Putamen (tissue), 1 donor: Measurements from ENCODE around the gene ARL8A.

Experiments used
- DNase-seq: peaks from one replicate; pipeline ENCODE4 v3.0.0-alpha.2; 2016; ENCODE audit warnings: low spot score

ARL8A gene

DNA sequence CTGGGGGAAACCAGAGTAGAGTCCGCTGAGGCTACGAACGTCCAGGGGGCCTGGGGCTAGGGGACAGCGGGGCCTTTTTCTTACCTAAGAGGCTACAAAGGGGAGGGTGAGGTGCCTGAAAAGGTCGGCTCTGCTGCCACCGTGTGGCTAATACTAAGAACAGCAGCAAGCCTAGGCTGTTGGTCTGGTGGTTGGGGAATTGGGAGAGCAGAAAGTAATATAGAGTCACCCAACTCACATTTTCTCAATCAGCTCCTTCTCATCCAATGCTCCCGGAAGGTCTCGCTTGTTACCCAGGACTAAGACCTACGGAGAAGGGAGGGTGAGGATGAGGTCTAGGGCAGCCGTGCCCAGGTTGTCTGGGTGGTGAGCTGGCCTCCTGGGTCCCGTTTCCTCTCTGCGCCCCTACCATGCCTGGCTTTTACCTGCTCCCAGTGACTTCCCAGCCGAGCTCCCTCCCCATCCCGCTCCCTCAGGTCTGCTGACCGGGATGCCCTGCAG is 9.3 kb downstream of the ARL8A start:
- peak; percentile 86 for DNase-seq

DNA sequence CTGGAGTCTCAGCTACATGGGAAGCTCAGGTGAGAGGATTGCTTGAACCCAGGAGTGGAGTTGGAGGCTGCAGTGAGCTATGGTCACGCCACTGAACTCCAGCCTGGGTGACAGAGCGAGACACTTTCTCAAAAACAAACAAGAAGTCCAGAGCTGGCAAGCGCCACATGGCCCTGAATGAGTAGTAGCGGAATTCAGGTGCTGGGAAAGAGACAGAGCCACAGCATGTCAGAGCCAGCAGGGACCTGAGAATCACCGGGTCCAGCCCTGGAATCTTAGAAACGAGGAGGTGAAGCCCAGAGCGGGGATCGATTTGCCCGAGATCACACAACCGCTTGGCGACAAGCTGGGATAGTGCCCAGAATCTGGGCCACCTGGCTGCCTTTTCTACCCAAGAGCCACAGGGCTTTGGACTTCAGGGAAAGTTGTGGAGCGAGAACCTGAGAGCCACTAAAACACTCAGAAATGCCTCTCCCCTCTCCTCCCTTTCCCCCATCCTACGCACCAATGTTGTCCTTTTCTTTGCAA is 9.8 kb downstream of the ARL8A start:
- DNase-seq: no peak

DNA sequence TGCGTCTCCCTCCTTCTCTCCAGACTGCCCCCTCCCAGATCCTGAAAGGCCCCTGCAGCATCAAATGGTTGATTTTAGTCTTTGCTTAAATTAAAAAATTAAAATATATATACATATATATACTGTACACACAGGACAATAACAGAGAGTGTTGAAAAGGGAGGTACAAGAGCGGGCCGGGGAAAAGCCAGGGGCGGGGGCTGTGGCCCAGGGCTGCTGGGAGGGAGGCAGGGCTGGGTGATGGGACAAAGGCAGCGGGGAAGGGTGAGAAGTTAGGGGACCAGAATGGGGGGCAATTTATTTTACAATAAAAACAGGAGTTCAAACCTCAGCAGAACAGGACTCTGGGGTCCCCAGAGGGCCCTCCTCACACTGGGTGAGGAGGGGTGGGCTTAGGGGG is 10.5 kb downstream of the ARL8A start:
- no peak for DNase-seq

DNA sequence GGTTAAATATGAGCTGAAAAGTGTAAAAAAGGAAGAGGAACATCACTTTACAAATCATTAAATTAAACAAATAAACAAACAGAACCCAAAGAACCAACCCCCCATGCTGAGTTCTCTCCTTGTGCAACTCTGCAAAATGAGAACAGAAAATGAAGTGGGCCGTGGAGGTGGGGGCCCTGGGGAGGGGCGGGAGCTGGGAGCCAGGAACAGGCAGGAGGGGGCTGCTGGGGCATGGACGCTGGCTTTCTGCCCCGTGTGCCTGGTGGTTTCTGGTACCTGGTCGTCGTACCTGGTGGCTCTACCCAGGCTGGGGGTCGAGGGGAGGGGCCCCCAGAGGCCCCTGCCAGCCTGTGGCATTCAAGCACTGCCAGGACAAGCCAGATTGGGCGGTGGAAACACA is 11.0 kb downstream of the ARL8A start:
- no peak for DNase-seq

DNA sequence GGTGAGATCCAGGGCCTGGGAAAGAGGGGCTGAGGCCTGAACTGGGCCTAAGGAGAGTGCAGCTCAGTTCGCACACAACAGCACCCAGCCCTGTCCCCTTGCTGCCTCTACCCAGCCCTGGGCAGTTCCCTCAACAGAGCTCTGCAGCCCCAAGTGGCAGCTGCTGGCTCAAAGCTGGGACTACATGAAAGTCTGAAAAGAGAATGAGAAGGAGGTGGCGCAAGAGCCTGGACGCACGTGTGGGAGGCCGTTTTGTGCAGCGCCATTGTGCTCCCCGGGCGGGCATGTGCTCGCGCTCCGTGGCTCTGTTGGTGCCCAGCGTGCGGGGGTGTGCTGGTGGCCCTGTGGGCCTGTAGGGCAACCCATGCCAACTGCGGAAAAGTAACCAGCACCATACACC is 11.5 kb downstream of the ARL8A start:
- DNase-seq: peak; percentile 91

DNA sequence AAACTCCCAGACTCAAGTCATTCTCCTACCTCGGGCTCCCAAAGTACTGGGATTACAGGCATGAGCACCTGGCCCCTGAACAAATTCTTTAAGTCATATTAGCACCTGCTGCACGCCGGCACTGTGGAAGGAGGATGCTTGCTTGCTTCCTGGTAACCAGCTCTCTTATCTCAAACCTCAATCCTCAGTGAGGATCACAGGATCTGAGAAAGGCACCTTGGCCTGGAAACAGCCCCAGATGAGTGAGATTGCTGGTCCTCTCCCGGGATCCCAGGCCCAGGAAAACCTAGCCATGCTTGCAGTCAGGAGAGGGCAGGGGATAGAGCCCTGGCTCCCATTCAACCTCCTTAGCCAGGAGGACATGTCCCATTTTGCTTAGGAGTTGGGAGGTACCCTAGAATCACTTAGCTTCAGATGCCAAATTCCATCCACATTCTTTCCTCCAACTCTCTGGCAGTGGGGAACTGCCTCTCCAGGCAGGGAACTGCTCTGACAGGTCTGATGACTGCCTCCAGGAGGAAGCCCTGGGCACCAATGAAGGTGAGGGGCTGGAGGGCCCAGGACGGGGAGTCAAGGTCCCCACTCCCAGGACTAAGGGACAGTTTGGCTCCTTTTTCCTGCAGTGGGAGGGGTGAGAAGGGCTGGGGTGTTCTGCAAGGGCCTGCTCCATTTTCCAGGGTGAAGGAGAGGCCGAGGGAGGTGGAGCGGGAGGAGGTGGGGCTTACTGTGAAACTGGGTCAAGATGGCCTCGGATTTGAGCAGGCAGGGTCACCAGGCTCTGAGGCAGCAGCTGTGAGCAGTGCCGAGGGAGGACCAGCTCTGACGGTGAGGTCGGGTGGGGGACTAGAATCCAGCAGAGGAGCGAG is 12.3 kb downstream of the ARL8A start:
- peak; percentile 83 for DNase-seq

DNA sequence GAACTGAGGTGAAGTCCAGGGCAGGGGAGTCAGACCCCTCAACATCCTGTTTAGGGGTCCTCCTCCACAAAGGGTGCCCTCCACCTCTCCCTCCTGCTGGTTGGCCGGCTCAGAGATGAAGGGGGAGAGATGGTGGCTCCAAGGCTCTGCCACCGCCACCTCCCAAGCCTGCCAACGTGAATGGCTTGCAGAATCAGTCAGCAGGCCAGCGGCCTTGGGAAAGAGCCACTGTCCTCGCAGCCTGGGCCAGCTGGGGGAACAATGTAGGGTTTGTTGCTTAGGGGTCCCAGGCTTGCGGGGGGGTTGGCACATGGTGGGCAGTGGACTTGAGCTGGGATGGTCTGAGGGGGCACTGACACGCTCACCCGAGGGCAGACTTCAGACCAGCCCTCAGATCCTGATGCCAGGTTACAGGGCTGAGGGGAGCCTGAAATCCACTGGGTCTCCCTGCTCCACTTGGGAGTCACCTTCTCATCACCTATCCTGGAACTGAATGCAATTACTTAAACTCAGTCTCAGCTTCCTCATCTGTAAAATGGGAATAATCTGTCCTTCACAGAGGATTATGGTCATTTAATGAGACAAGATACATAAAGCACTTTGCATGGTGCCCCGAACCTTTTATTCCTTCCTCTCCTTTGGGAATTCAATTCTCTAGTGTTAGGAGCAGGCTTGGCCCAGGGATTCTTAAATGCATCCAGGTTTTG is 13.6 kb downstream of the ARL8A start:
- peak; percentile 96 for DNase-seq

DNA sequence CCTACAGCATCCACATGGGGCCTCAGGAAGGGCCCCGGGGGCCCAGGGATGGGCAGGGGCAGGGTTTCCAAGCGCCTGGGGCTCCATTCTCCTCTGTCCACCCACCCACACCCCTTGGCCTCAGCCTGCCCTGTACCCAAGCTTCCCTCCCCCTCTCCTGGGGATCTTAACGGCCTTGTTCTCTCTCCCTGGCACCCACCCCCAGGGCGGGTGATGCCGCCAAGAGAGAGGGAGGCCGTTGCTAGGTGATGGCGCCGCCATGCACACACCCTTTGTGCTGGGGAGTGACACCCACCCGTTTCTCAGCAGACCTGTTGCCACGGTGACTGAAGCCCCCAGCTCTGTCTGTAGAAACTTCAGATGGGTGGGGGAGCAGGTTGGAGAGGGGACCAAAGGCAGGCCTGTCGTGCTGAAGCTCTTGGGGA is 14.2 kb downstream of the ARL8A start:
- peak; percentile 98 for DNase-seq

DNA sequence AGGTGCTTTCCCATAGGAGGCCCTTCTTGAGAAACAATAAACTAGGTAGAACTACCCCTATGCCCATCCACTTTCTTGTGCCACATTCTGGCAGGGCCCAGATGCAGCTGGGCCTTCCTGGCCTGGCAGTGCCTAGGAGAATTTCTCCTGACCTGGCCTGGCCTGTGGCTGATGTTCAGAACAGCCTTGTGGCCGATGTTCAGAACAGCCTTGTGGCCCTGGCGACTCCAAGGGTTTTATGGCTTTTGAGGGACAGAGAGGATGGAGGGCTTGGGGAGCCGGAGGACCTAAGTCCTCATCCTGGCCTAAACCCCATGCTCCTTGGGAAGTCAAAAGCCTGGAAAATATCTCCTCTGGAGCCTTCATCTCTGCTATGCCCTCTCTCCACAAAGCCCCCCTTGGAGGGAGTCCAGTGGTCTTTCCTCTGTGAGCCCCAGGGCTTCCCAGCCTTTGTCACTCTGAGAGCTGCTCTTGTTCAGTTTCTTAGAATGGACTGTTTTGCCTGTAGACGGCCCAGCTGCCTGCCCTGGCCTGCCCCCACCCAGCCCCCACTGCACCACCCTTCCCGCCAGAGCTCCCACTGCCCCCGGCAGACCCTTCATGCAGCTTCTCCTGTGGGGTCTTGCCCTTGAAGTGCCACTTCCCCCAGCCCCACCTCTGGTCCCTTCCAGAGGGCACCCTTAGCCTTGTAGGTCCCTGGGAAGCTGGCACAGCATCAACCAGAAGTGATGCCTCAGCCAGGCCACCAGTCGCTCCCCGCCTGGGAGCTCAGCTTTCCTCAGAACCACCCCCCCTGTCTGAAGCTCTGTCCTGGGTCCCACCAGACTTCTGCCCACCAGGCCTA is 14.9 kb downstream of the ARL8A start:
- peak; percentile 60 for DNase-seq

DNA sequence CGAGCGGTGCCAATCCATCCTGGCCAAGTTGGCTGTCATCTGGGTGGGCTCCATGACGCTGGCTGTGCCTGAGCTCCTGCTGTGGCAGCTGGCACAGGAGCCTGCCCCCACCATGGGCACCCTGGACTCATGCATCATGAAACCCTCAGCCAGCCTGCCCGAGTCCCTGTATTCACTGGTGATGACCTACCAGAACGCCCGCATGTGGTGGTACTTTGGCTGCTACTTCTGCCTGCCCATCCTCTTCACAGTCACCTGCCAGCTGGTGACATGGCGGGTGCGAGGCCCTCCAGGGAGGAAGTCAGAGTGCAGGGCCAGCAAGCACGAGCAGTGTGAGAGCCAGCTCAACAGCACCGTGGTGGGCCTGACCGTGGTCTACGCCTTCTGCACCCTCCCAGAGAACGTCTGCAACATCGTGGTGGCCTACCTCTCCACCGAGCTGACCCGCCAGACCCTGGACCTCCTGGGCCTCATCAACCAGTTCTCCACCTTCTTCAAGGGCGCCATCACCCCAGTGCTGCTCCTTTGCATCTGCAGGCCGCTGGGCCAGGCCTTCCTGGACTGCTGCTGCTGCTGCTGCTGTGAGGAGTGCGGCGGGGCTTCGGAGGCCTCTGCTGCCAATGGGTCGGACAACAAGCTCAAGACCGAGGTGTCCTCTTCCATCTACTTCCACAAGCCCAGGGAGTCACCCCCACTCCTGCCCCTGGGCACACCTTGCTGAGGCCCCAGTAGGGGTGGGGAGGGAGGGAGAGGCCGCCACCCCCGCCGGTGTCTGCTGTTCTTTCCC is 16.5 kb downstream of the ARL8A start:
- no peak for DNase-seq

DNA sequence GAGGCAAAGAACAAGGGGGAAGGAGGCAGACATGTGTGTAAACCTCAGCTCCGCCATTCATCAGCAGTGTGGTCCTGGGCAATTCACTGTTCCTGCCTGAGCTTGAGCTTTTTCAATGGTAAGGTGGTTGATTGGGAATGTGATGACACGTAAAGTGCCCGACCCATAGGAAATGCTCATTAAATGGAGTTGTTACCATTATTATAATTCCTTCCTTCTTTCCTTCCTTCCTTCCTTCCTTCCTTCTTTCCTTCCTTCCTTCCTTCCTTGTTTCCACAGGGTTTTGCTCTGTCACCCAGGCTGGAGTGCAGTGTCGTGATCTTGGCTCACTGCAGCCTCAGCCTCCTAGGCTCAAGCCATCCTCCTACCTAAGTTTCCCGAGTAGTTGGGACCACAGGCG is 17.5 kb downstream of the ARL8A start:
- DNase-seq: no peak

DNA sequence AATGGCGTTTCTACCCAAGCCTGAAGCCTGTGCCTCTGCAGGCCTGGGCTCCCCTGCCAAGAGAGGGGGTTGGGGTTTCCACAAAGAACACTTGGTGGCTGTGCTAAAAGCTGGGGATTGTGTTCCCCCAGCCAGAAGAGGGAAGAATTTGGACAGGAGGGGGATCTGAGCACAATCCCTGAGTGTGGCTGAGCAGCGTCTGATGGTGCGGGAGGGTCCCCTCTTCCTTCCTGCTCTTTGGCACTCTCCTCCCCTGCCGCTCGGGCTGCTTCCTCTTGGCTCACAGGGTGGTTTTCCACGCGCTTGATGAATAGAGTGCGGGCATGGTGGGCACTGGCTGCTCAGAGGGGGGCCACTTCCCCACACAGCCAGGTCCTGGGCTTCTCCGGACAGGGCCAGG is 18.1 kb downstream of the ARL8A start:
- DNase-seq: peak; percentile 70

DNA sequence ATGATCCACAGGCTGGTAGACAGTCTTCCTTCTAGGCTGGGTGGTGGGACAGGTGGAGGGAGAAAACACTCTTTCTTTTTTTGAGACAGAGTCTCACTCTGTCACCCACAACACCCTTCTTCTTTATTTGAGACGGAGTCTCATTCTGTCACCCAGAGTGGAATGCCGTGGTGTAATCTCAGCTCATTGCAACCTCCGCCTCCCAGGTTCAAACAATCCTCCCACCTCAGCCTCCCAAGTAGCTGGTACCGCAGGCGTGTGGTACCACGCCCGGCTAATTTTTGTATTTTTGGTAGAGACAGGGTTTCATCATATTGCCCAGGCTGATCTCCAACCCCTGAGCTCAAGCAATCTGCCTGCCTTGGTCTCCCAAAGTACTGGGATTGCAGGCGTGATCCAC is 18.9 kb downstream of the ARL8A start:
- no peak for DNase-seq

DNA sequence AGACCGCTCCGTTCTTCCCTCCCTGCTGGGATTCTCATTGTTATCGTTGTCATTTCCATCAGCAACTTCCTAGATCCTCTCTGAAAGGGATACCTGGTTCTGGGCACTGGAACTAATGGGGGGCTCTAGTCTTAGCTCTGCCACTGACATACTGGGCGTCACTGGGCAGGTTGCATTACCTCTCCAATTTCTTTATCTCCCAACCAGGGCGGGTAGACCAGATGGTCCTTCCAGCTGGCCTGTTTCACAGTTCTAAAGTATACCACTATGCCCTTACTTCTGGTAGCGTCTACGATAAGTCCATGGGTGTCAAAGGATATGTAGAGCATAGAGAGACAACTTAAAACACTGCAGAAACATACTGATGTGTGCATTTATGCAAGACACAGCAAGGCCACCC is 20.4 kb downstream of the ARL8A start:
- no peak for DNase-seq

DNA sequence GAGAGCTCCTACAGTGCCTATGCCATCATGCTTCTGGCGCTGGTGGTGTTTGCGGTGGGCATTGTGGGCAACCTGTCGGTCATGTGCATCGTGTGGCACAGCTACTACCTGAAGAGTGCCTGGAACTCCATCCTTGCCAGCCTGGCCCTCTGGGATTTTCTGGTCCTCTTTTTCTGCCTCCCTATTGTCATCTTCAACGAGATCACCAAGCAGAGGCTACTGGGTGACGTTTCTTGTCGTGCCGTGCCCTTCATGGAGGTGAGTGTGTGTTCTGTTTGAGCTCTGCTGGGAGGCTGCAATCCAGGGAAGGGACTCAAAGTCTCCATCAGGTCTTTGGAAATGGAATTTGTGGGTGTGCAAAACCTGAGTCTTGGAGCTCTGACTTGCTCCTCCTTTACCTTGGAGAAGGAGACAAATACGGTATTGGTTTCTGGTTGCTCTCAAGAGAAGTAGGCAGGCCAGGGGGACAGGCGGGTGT is 21.2 kb downstream of the ARL8A start:
- no peak for DNase-seq

DNA sequence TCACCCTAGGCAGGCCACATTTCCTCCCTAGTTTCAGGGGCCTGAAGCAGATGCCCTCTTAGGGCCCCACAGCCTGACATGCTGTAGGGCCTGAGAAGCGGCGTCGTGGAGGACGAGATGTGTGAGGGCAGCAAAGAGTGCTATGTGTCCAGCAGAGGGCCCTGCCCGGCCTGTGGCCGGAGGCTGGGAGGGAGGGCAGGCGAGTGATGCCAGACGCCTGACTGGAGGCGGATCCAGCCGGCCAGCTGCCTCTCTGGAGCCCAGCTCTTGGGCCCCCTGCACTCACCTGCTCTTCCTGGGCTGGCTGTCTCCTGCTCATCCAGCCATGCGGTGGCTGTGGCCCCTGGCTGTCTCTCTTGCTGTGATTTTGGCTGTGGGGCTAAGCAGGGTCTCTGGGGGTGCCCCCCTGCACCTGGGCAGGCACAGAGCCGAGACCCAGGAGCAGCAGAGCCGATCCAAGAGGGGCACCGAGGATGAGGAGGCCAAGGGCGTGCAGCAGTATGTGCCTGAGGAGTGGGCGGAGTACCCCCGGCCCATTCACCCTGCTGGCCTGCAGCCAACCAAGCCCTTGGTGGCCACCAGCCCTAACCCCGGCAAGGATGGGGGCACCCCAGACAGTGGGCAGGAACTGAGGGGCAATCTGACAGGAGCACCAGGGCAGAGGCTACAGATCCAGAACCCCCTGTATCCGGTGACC is 21.8 kb downstream of the ARL8A start, which contains the start of gene GPR37L1:
GPR37L1 (plus strand) TSS at position 279 of the 697 bp plus-strand sequence; CDS start at position 326, 47 bp downstream.
- peak; percentile 90 for DNase-seq

DNA sequence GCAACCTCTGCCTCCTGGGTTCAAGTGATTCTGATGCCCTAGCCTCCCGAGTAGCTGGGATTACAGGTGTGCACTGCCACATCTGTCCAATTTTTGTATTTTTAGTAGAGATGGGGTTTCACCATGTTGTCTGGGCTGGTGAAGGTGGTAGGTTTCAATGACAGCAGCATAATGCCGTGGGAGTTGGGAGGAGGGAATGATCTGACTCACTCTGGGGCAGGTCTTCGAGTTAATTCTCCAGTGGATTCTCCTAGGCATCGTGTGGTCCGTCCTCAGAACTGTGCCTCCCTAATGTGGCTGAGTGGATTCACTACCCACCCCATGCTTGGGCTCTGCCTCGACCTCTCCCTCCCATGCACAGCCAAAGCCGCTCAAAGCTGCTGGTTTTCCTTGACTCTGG is 23.5 kb downstream of the ARL8A start:
- DNase-seq: no peak

DNA sequence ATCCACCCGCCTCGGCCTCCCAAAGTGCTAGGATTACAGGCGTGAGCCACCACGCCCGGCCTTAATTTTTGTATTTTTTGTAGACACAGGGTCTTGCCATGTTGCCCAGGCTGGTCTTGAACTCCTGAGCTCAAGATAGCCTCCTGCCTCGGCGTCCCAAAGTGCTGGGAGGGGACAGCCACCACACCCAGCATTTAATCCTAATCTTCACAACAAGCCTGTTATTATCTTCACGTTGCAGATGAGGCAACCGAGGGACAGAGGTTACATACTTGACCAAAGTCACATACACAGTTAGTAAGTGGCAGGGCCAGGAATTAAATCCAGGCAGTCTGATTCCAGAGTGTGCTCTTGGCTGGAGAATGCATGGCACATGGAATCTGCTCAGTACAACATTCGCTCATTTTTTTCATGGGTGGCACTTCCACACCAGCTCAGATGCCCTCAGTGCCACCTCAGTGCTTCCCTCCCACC is 26.6 kb downstream of the ARL8A start:
- DNase-seq: no peak

DNA sequence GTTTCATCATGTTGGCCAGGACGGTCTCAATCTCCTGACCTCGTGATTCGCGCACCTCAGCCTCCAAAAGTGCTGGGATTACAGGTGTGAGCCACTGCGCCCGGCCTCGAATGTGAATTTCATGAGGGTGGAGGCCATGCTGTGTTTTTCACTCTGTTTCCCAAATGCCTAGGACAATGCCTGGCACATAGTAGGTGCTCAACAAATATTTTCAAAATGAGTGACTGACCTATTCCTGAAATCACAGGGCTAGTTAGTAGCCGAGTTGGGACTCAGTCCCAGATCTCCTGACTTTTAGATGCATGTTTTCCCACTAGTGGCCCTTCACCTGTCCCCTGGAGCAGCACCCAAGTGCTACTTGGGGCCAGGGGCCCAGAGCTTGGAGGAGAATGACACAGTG is 28.2 kb downstream of the ARL8A start:
- DNase-seq: no peak

DNA sequence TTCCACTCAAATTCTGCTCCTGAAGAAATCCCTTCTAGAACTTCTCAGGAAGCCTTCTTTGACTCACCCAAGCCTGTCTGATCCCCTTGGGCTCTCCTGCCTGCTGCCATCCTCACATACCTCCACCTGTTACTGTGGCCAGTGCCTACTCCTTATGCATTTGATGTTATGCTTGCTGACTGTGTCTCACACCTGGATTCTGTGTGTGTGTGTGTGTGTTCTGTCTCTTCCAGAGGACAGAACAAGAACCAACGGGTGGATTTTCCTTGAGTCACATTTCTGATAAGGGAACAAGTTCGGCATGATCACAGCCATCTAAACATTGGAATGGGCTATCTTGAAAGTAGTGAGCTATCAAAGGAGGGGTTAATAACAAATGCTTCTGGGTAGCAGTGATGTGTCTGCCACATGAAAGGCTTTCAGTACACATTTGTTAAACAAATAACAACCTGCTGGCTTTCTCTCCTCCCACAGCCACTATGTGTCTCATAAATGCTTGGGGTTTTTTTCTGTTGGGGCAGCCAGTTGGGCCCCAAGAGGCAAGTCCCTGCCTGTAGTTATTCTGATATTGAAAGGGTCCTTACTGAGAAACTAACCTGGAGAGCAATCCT is 30.7 kb downstream of the ARL8A start:
- no peak for DNase-seq
